ENCODE measurements around the gene SQOR.

Gene SQOR

DNA sequence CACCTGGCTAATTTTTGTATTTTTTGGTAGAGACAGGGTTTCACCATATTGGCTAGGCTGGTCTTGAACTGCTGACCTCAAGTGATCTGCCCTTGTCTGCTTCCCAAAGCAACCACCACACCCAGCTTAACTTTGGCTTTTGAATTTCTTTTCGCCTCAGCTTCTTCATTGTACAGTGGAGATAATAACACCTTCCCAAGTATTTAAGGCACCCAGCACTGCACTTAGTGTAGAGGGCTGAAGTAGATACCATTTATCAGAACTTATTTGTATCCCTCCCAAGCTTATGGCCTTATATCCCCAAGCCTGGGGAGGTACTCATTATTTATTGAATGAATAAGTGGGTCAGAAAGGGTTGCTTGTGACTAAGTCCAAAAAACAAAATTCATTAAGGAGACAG is 2.3 kb downstream of the SQOR start:
- in situ Hi-C loops (cut with MboI; ENCODE audit: low sequenced_read_pairs, unreplicated experiment): no loop called here
- no peak for DNase-seq (ENCODE audit: low spot score)
- TF ChIP-seq, protein P1, sequence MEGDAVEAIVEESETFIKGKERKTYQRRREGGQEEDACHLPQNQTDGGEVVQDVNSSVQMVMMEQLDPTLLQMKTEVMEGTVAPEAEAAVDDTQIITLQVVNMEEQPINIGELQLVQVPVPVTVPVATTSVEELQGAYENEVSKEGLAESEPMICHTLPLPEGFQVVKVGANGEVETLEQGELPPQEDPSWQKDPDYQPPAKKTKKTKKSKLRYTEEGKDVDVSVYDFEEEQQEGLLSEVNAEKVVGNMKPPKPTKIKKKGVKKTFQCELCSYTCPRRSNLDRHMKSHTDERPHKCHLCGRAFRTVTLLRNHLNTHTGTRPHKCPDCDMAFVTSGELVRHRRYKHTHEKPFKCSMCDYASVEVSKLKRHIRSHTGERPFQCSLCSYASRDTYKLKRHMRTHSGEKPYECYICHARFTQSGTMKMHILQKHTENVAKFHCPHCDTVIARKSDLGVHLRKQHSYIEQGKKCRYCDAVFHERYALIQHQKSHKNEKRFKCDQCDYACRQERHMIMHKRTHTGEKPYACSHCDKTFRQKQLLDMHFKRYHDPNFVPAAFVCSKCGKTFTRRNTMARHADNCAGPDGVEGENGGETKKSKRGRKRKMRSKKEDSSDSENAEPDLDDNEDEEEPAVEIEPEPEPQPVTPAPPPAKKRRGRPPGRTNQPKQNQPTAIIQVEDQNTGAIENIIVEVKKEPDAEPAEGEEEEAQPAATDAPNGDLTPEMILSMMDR (IDR thresholded peaks at IDR 0.05; ENCODE audit: borderline replicate concordance, control extremely low read depth, extremely low read depth, insufficient read depth, missing control alignments): no peak

DNA sequence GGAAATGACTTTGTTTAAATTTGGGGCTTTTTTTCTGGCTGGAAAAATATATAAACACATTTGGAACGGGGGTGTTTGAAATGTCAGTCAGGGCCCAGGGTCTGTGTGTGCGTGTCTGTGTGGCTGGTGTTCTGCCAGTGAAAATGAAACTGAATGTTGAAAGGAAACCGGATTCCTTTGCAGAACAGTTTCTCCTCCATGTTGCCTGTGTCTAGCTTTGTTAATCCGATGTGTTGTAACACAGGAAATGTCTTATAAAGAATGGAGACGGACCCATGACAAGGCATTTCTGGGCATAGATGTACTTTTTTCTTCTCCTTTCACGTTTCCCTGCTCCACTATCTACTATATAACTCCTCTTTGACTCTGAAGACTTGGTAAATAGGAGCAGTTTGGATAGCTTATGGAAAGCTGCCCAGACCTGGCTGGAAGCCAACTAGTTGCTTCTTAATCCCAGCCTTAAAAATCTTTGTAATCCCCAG is 2.8 kb downstream of the SQOR start:
- peak; percentile 77 for DNase-seq (ENCODE audit: low spot score)
- in situ Hi-C loops (cut with MboI; ENCODE audit: low sequenced_read_pairs, unreplicated experiment): no loop called here
- TF ChIP-seq, protein P1 (IDR thresholded peaks at IDR 0.05; ENCODE audit: borderline replicate concordance, control extremely low read depth, extremely low read depth, insufficient read depth, missing control alignments): no peak

DNA sequence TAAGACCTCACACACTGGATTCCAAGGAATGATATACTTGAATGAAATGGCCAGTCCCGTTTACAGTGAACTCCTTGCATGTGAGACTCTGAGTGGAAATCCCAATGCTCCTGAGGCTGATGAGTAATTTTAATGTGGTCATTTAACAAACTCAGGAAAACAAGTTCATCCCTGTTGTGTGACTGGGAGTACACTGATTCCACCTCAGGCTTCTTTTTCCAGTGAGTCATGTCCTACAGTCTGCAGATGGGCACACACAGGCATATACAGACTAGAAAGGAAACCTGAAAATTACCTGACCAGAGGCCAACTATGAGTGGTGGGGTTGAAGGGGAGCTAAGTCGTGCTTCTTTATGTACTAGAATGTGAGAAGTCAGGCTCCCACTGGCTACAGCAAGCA is 5.8 kb downstream of the SQOR start:
- TF ChIP-seq, protein P1 (IDR thresholded peaks at IDR 0.05; ENCODE audit: borderline replicate concordance, control extremely low read depth, extremely low read depth, insufficient read depth, missing control alignments): no peak
- DNase-seq (ENCODE audit: low spot score): no peak
- in situ Hi-C loops (cut with MboI; ENCODE audit: low sequenced_read_pairs, unreplicated experiment): no loop called here

DNA sequence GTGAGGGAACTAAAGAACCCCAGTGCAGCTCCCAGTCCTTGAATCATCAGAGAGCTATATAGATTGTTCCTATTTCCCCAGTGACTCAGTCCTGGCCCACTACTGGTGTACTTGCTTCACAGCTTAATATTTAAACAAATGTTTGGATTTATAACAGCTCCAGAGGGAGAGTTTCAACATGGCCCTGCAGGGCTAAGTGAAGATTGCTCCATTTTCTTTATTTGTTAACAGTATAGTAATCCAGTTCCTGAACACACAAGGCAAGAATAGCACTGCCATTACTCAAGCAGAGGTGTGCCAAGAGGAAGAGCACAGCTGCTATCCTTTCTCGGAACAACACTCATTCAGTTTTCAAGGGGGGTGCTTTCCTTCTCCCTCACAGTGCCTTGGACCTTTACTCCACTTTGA is 6.5 kb downstream of the SQOR start:
- no peak for DNase-seq (ENCODE audit: low spot score)
- in situ Hi-C loops (cut with MboI; ENCODE audit: low sequenced_read_pairs, unreplicated experiment): no loop called here

DNA sequence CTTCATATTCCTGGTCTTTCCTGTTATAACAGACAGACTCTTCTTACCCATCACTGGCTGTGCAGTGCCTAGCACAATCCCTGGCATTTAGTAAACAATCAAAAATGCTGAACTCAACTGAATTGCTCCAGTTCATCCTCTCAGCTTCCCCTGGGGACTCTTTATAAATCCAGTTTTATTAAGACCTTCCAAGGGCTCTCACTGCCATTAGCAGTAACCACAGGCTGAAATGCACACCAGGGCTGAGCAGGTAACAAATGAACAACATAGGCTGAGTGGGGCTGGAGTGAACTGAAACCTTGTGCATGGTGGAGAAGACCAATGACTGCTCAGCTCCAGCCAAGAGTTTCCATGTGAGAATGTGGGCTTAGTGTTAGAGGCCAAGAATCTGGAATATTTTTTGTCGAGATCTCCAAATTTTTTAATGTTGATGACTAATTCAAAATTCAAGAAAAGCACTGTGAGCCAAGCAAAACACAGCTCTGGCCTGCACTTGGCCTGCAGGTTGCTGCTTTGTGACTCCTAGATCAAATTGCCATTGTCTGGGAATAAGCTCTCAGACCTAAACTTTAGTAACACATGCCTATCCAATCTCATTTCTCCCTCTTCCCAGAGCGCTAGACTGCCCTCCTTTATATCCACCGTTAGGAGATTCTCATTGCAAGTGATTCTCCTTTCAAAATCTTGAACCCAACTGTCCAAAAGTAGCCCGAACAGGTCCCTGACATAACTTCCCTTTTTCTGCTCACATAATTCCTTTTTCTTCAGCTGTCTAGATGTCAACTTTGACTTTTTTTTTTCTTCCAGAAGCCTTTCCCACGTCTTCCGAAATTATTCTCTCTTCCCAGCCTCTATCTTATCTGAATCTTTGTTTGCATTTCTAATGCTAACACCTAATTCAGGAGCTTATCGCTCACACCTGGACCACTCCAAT is 7.4 kb downstream of the SQOR start:
- in situ Hi-C loops (cut with MboI; ENCODE audit: low sequenced_read_pairs, unreplicated experiment): no loop called here
- TF ChIP-seq, protein P1 (IDR thresholded peaks at IDR 0.05; ENCODE audit: borderline replicate concordance, control extremely low read depth, extremely low read depth, insufficient read depth, missing control alignments): no peak
- DNase-seq (ENCODE audit: low spot score): no peak

More for the DNA sequence above, 6.5 kb downstream of the SQOR start:
- TF ChIP-seq, protein P1 (IDR thresholded peaks at IDR 0.05; ENCODE audit: borderline replicate concordance, control extremely low read depth, extremely low read depth, insufficient read depth, missing control alignments): no peak

DNA sequence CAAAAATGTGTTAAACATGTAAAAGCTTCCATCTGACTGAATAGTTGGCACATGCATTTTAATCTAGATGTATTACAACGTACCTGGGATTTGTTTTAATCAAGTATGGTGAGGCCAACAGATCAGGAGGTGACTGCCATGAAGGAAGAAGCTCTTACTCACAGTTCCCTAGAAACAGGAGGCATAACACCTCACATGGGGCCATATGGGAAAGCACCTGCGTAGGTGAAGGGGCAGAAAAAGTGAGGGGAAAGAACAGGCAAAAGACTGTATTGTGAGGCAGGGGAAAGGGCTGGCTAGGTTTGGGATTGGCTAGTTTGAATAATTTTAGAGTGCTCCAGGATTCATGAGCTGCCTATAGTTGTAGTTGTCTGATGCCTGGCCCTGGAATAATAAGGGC is 9.6 kb downstream of the SQOR start:
- in situ Hi-C loops (cut with MboI; ENCODE audit: low sequenced_read_pairs, unreplicated experiment): no loop called here
- TF ChIP-seq, protein P1 (IDR thresholded peaks at IDR 0.05; ENCODE audit: borderline replicate concordance, control extremely low read depth, extremely low read depth, insufficient read depth, missing control alignments): no peak
- no peak for DNase-seq (ENCODE audit: low spot score)
